ENCODE results near the gene TRAF5. TPM values are rescaled to one million over a fixed set of nuclear protein-coding genes. Genes with fewer than 3 reads are reported as not detected.

The TRAF5 gene
- total and polyA plus RNA-seq, 12 donors = 1.0 to 16.7 (median 7.4) TPM

DNA sequence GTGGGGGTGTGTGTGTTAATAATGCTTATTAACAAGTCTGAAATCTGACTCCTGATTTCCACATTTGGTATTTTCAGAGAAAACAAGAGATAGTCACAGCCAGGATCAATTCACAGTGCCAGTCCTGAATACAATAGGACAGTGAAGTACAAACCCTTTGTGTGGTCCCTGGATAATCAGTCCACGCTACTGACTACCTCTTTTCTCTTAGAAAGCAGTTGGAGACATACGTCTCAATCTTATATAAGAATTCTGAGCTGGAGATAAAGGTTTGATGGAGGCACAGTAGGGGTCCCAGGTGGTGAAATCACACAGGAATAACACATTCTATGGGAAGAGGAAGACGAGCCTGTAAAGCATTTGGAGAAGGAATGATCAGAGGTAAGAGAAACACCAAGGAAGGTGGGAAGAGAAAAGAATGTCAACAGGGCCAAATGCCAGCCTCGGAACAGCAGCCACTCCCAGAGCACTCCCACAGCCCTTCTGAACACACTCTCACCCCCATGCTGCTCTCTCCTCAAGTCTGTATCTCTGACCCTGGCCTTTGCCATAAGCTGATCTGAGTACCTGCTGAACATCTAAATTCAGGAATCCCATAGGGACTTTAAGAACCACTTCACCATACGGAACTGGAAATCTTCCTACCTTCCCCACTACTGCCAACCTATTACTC lies 48.6 kb downstream of the TRAF5 start:
- no peak for TF ChIP-seq POLR2A (IDR thresholded peaks at IDR 0.05)
- TF ChIP-seq, protein P1, sequence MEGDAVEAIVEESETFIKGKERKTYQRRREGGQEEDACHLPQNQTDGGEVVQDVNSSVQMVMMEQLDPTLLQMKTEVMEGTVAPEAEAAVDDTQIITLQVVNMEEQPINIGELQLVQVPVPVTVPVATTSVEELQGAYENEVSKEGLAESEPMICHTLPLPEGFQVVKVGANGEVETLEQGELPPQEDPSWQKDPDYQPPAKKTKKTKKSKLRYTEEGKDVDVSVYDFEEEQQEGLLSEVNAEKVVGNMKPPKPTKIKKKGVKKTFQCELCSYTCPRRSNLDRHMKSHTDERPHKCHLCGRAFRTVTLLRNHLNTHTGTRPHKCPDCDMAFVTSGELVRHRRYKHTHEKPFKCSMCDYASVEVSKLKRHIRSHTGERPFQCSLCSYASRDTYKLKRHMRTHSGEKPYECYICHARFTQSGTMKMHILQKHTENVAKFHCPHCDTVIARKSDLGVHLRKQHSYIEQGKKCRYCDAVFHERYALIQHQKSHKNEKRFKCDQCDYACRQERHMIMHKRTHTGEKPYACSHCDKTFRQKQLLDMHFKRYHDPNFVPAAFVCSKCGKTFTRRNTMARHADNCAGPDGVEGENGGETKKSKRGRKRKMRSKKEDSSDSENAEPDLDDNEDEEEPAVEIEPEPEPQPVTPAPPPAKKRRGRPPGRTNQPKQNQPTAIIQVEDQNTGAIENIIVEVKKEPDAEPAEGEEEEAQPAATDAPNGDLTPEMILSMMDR (IDR thresholded peaks at IDR 0.05) = no peak
- Histone ChIP-seq H3K4me3 (no peak overlapping the region), H3K27me3 (no peaks in the 10 kb centered on the region), H3K4me1 (replicated peaks in 1 of 2) (no peaks in the 10 kb centered on the region), H3K27ac (no peak overlapping the region), H3K36me3 (replicated peaks in 1 of 2) (peaks cover 0 to 11% of the 10 kb centered on the region in 2 donors), H3K9me3 (replicated peaks in 1 of 3) (no peaks in the 10 kb centered on the region)
- WGBS, 4 donors = 79 to 85% (median 82%) methylated on average over 5 of the region's 5 CpGs
- intact Hi-C loops (cut with DNase I) = no loop called here
- DNase-seq = no peak

- DNase-seq = no peak
- no peak overlapping the region for H3K4me3 ChIP-seq
- H3K4me1 ChIP-seq (replicated peaks in 1 of 2) = no peaks in the 10 kb centered on the region
- no peaks in the 10 kb centered on the region for H3K27me3 ChIP-seq
- no peak overlapping the region for H3K27ac ChIP-seq
- H3K36me3 ChIP-seq (replicated peaks in 1 of 2) = peaks cover 0 to 11% of the 10 kb centered on the region in 2 donors
- WGBS, 4 donors = 42 to 97% (median 67%) methylated on average over 2 of the region's 2 CpGs
- TF ChIP-seq, protein P1 (IDR thresholded peaks at IDR 0.05) = no peak
- no peak for TF ChIP-seq POLR2A (IDR thresholded peaks at IDR 0.05)
- H3K9me3 ChIP-seq (replicated peaks in 1 of 3) = no peaks in the 10 kb centered on the region
- intact Hi-C loops (cut with DNase I) = no loop called here
Observed at GRCh38 chr1:211375949-211376348, 49.3 kb downstream of the TRAF5 start.

DNA sequence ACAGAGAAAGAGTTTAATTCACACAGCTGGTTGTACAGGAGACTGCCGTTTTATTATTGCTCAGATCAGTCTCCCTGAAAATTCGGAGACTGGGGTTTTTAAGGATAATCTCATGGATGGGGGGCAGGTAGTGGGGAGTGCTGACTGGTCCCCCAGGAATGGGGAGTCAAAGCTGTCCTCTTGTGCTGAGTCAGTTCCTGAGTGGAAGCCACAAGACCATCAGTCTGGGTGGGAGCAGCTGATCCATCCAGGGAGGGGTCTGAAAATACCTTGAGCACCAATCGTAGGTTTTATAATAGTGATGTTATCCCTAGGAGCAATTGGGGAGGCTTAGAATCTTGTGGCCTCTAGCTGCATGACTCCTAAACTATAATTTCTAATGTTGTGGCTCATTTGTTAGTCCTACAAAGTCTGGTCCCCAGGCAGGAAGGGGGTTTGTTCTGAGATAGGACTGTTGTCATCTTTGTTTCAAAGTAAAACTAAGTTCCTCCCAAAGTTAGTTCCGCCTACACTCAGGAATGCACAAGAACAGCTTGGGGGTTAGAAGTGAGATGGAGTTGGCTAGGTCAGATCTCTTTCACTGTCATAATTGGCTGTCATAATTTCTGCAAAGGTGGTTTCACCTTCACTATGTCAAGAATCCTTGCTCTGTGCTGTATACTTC lies 50.3 kb downstream of the TRAF5 start:
- intact Hi-C loops (cut with DNase I) = no loop called here
- no peaks in the 10 kb centered on the region for H3K9me3 ChIP-seq (replicated peaks in 1 of 3)
- TF ChIP-seq, protein P1 (IDR thresholded peaks at IDR 0.05) = no peak
- no peak for TF ChIP-seq POLR2A (IDR thresholded peaks at IDR 0.05)
- no peaks in the 10 kb centered on the region for H3K27me3 ChIP-seq
- no peak overlapping the region for H3K4me3 ChIP-seq
- DNase-seq = no peak
- peaks cover 0 to 3% of the 10 kb centered on the region in 2 donors for H3K36me3 ChIP-seq (replicated peaks in 1 of 2)
- WGBS, 4 donors = 86 to 94% (median 92%) methylated on average over 4 of the region's 4 CpGs
- H3K4me1 ChIP-seq (replicated peaks in 1 of 2) = peaks cover 0 to 3% of the 10 kb centered on the region in 2 donors
- H3K27ac ChIP-seq = no peak overlapping the region

DNA sequence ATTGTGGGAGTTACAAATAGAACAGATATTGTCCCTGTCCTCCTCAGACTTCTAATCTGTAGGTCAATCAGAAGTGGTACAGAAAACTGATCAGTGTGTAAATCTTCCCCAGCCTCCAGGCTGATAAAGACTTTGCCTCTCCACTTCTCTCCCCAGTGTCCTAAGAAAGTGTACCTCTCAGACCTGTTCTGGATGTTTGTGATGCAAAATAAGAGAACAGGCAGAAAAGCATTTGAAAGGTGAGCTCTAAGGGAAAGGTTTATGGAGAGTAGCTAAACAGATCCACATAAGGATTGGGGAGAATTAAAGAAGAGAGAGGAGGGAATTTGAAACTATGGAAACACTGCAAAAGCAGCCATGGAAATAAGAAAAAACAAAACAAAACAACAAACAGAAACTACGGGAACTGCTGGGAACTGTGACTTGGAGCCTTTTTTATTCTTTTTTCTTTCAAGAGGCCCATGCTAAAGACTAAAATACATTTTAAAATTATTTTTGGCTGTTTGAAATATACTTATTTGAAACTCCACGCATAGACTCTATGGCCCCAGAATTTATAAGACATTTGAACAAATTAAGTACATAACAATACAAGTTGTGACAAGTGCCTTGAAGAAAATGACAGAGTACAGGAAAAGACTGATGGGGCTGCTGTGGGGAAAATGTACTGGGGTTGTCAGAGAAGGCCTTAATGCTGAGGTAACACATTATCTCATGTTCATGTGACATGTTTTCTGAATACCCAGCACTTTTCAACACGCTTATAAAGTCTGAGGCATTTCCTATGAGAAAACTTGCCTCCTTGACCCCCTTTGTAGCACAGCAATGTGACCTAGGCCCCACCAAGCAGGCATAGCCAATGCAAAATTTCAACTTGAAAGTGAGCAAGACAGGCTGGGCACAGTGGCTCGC lies 51.2 kb downstream of the TRAF5 start:
- DNase-seq = no peak
- no peak for TF ChIP-seq POLR2A (IDR thresholded peaks at IDR 0.05)
- TF ChIP-seq, protein P1 (IDR thresholded peaks at IDR 0.05) = no peak
- no peaks in the 10 kb centered on the region for H3K9me3 ChIP-seq (replicated peaks in 1 of 3)
- no peak overlapping the region for H3K4me3 ChIP-seq
- WGBS, 4 donors = 75 to 86% (median 82%) methylated on average over 4 of the region's 4 CpGs
- H3K36me3 ChIP-seq (replicated peaks in 1 of 2) = no peaks in the 10 kb centered on the region
- no peak overlapping the region for H3K27ac ChIP-seq
- peaks cover 0 to 7% of the 10 kb centered on the region in 2 donors for H3K4me1 ChIP-seq (replicated peaks in 1 of 2)
- no peaks in the 10 kb centered on the region for H3K27me3 ChIP-seq
- intact Hi-C loops (cut with DNase I) = no loop called here

Measured in adrenal gland (tissue), 12 donors.